KBM-7 (cell line): ENCODE data around the gene NNMT.

ENCODE experiments used
- DNase-seq: peaks from one replicate; pipeline ENCODE4 v3.0.0-alpha.2; 2015
- in situ Hi-C: fragments of 300-500 bp; cut with MboI; formaldehyde crosslinking; loops from 2 replicates; pipeline ENCODE4 v1.14.3; 2020; ENCODE audit warnings: low sequenced_read_pairs, low pct_unique_long_range_greater_than_20kb, mixed read lengths

NNMT gene

GRCh38 chr11:114295676-114296604, at the start of gene NNMT:
NNMT (plus strand) TSS chr11:114296399; CDS start chr11:114296557, 158 bp downstream.
- in situ Hi-C loops, result no loop called here
- no peak for DNase-seq

GRCh38 chr11:114247070-114247789, 49.0 kb upstream of the NNMT start:
- DNase-seq, result no peak
- in situ Hi-C loops, result no loop called here

- DNase-seq, result no peak
- in situ Hi-C loops, result no loop called here
Observed at GRCh38 chr11:114250180-114250579, 46.0 kb upstream of the NNMT start.

GRCh38 chr11:114250993-114251814, 45.0 kb upstream of the NNMT start:
- in situ Hi-C loops, result no loop called here
- no peak for DNase-seq

- no peak for DNase-seq
- in situ Hi-C loops, result no loop called here
Observed at GRCh38 chr11:114251815-114252337, 44.3 kb upstream of the NNMT start.

- DNase-seq, result no peak
- in situ Hi-C loops, result no loop called here
Observed at GRCh38 chr11:114252767-114253166, 43.4 kb upstream of the NNMT start.

GRCh38 chr11:114253771-114254170, 42.4 kb upstream of the NNMT start:
- in situ Hi-C loops, result no loop called here
- no peak for DNase-seq

- in situ Hi-C loops, result no loop called here
- no peak for DNase-seq
Observed at GRCh38 chr11:114254571-114255146, 41.5 kb upstream of the NNMT start.

GRCh38 chr11:114255289-114255688, 40.9 kb upstream of the NNMT start:
- in situ Hi-C loops, result no loop called here
- DNase-seq, result no peak

GRCh38 chr11:114256176-114256966, 39.8 kb upstream of the NNMT start:
- in situ Hi-C loops, result no loop called here
- no peak for DNase-seq

- no peak for DNase-seq
- in situ Hi-C loops, result no loop called here
Observed at GRCh38 chr11:114256967-114257286, 39.3 kb upstream of the NNMT start.

GRCh38 chr11:114257621-114258558, 38.3 kb upstream of the NNMT start:
- in situ Hi-C loops, result no loop called here
- no peak for DNase-seq

- in situ Hi-C loops, result no loop called here
- DNase-seq, result peak; percentile 79
Observed at GRCh38 chr11:114258696-114259095, 37.5 kb upstream of the NNMT start.

- DNase-seq, result no peak
- in situ Hi-C loops, result no loop called here
Observed at GRCh38 chr11:114259124-114259526, 37.1 kb upstream of the NNMT start.

GRCh38 chr11:114259551-114259983, 36.6 kb upstream of the NNMT start:
- no peak for DNase-seq
- in situ Hi-C loops, result no loop called here

- no peak for DNase-seq
- in situ Hi-C loops, result no loop called here
Observed at GRCh38 chr11:114260077-114260476, 36.1 kb upstream of the NNMT start.

- DNase-seq, result no peak
- in situ Hi-C loops, result no loop called here
Observed at GRCh38 chr11:114260483-114260882, 35.7 kb upstream of the NNMT start.
